Mammary epithelial cell (primary cell): Measurements from ENCODE around the gene OR2V1.

Experiments used
- CTCF ChIP-seq, 2 donors: IDR thresholded peaks in 1 of 2; conservative IDR thresholded peaks in 1 of 2; 2 replicates each; pipeline ENCODE4 v1.5.1; 2011 to 2012; ENCODE audit warnings: inconsistent platforms in 2 of 2, low read length in 2 of 2, mild to moderate bottlenecking in 2 of 2, control low read depth in 1 of 2, low read depth in 1 of 2; ENCODE audit not compliant: insufficient read depth in 1 of 2; ENCODE audit errors: extremely low read depth in 1 of 2
- EZH2 ChIP-seq: IDR thresholded peaks from 2 replicates; pipeline ENCODE4 v1.6.1; 2012; ENCODE audit warnings: low read length, inconsistent platforms, borderline replicate concordance

- TF ChIP-seq CTCF (conservative IDR thresholded peaks at IDR 0.05 in 1 of 2, IDR thresholded peaks at IDR 0.05 in 1 of 2; ENCODE audit: extremely low read depth in 1 of 2, insufficient read depth in 1 of 2, low read depth in 1 of 2, low read length in 2 of 2) (no peak), EZH2 (no peak)
Measured at GRCh38 chr5:181133083-181133482, 2.1 kb upstream of the OR2V1 start.
